Smooth muscle cell (in vitro differentiated cells): ENCODE results near the gene POU5F1. TPM values are rescaled to one million over a fixed set of nuclear protein-coding genes. Genes with fewer than 3 reads are reported as not detected.

Experiments used
- DNase-seq: peaks from one replicate; lab custom pipeline; 2025; ENCODE audit not compliant: unreplicated experiment; lab: John Stamatoyannopoulos, UW
- H2AFZ ChIP-seq: fragments of 200-600 bp; sonication (generic); 2 replicates; pipeline ENCODE4 v1.6.0; 2016; ENCODE audit warnings: antibody characterized with exemption, low read depth, mild to moderate bottlenecking
- H3F3A ChIP-seq: fragments of 200-600 bp; sonication (generic); 2 replicates; pipeline ENCODE4 v1.6.0; 2017; ENCODE audit warnings: antibody characterized with exemption, low read depth
- H3K27ac ChIP-seq: fragments of 200-600 bp; sonication (generic); 2 replicates; pipeline ENCODE4 v1.5.1; 2016; ENCODE audit warnings: low read depth, mild to moderate bottlenecking
- H3K27me3 ChIP-seq: fragments of 200-600 bp; sonication (generic); 2 replicates; pipeline ENCODE4 v1.6.1; 2016; ENCODE audit warnings: low read depth, mild to moderate bottlenecking
- H3K36me3 ChIP-seq: fragments of 200-600 bp; sonication (generic); 2 replicates; pipeline ENCODE4 v1.5.1; 2016; ENCODE audit warnings: low read depth
- H3K4me1 ChIP-seq: fragments of 200-600 bp; sonication (generic); 2 replicates; pipeline ENCODE4 v1.5.1; 2016; ENCODE audit warnings: low read depth
- H3K4me2 ChIP-seq: fragments of 200-600 bp; sonication (generic); 2 replicates; pipeline ENCODE4 v1.6.0; 2016; ENCODE audit warnings: mild to moderate bottlenecking
- H3K4me3 ChIP-seq: fragments of 200-600 bp; sonication (generic); 2 replicates; pipeline ENCODE4 v1.5.1; 2016; ENCODE audit warnings: mild to moderate bottlenecking
- H3K79me2 ChIP-seq: fragments of 200-600 bp; sonication (generic); 2 replicates; pipeline ENCODE4 v1.6.0; 2016; ENCODE audit warnings: low read depth, mild to moderate bottlenecking
- H3K9ac ChIP-seq: fragments of 200-600 bp; sonication (generic); 2 replicates; pipeline ENCODE4 v1.6.0; 2016; ENCODE audit warnings: low read depth
- H3K9me3 ChIP-seq: fragments of 200-600 bp; sonication (generic); replicated peaks from 2 replicates; pipeline ENCODE4 v1.5.1; 2016; ENCODE audit warnings: low read depth
- H4K20me1 ChIP-seq: fragments of 200-600 bp; sonication (generic); 2 replicates; pipeline ENCODE4 v1.6.0; 2016; ENCODE audit warnings: low read depth
- CTCF ChIP-seq: fragments of 200-600 bp; sonication (generic); IDR thresholded peaks from 2 replicates; pipeline ENCODE4 v1.5.1; 2017; ENCODE audit warnings: borderline replicate concordance, mild to moderate bottlenecking, antibody characterized with exemption; ENCODE audit not compliant: insufficient read depth, poor library complexity, severe bottlenecking
- WGBS: methylation state at CpG from one replicate; pipeline ENCODE4 v1.1.7; 2016; ENCODE audit warnings: low lambda C conversion rate; 5-methylcytosine and 5-hydroxymethylcytosine counted together
- polyA plus RNA-seq: library from polyadenylated mRNA; unstranded; fragments of >200 nt; fragmentation: Nextera tagmentation; extraction: Ambion mirVana; gene quantifications from 2 replicates; pipeline ENCODE4 v1.2.1, GENCODE V29; 2016
- total RNA-seq: library from RNA; depleted of rRNA; stranded (reverse); fragments of >200 nt; gene quantifications from 2 replicates; pipeline ENCODE4 v1.2.3, GENCODE V29; 2014

Gene POU5F1
- total and polyA plus RNA-seq, 2 experiments from 2014 or later = not detected

- 83% methylated on average over 12 of the region's 12 CpGs for WGBS
- no peak for DNase-seq
Measured at GRCh38 chr6:31125586-31126363, 44.7 kb downstream of the POU5F1 start.

DNA sequence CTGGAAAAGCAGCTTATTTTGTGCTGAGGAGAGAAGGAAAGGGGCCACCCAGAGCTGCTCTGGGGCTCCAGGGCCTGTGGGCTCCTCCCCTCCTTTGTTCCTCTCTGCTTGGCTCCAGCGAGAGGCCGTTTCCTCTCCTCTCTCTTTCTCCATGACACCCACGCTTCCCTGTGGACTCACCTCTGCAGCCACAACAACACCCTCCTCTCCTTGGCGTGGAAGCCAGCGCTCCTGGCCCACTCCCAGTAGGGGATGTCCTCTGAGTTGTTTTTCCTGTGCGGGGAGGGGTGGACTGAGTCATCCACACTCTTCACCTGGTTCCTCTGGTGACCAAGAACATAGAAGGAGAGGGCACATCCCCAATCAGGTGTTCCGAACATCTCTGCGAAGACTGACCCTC lies 45.3 kb downstream of the POU5F1 start:
- H3K9me3 ChIP-seq = no peaks in the 10 kb centered on the region
- no peaks in the 10 kb centered on the region for H4K20me1 ChIP-seq
- no peaks in the 10 kb centered on the region for H3K4me1 ChIP-seq
- no peak for DNase-seq
- H2AFZ ChIP-seq = no peak overlapping the region
- H3K79me2 ChIP-seq = no peaks in the 10 kb centered on the region
- no peak overlapping the region for H3K4me2 ChIP-seq
- H3F3A ChIP-seq = no peaks in the 10 kb centered on the region
- no peak overlapping the region for H3K4me3 ChIP-seq
- H3K27me3 ChIP-seq = no peaks in the 10 kb centered on the region
- TF ChIP-seq CTCF = no peak
- no peak overlapping the region for H3K9ac ChIP-seq
- H3K27ac ChIP-seq = no peak overlapping the region
- no peaks in the 10 kb centered on the region for H3K36me3 ChIP-seq
- WGBS = 66% methylated on average over 8 of the region's 8 CpGs

More at GRCh38 chr6:31125586-31126363, 44.7 kb downstream of the POU5F1 start:
- Histone ChIP-seq H3K4me2 (no peak overlapping the region), H3K9ac (no peak overlapping the region), H3K27me3 (no peaks in the 10 kb centered on the region), H3K4me1 (no peaks in the 10 kb centered on the region), H3K27ac (peak overlapping the region; percentile 19), H2AFZ (no peak overlapping the region), H3K36me3 (no peaks in the 10 kb centered on the region), H3F3A (no peaks in the 10 kb centered on the region), H3K9me3 (no peaks in the 10 kb centered on the region), H4K20me1 (no peaks in the 10 kb centered on the region), H3K79me2 (no peaks in the 10 kb centered on the region), H3K4me3 (no peak overlapping the region)
- no peak for TF ChIP-seq CTCF

- H3F3A ChIP-seq = no peaks in the 10 kb centered on the region
- peak overlapping the region; percentile 77 for H3K9ac ChIP-seq
- H3K79me2 ChIP-seq = no peaks in the 10 kb centered on the region
- no peaks in the 10 kb centered on the region for H3K36me3 ChIP-seq
- H2AFZ ChIP-seq = no peak overlapping the region
- H3K4me3 ChIP-seq = no peak overlapping the region
- peak overlapping the region; percentile 81 for H3K27ac ChIP-seq
- no peaks in the 10 kb centered on the region for H4K20me1 ChIP-seq
- no peaks in the 10 kb centered on the region for H3K9me3 ChIP-seq
- peak; percentile 14 for DNase-seq
- H3K4me1 ChIP-seq = no peaks in the 10 kb centered on the region
- WGBS = 61% methylated on average over 16 of the region's 16 CpGs
- no peaks in the 10 kb centered on the region for H3K27me3 ChIP-seq
- H3K4me2 ChIP-seq = no peak overlapping the region
- TF ChIP-seq CTCF = no peak
Measured at GRCh38 chr6:31122791-31123706, 47.4 kb downstream of the POU5F1 start.
